Stimulated activated CD8-positive, alpha-beta memory T cell treated with anti-CD3 and anti-CD28 coated beads, Interleukin-12 subunit alpha, Interleukin-12 subunit beta, amount 100 ng/mL, for 4 hours (primary cell): Measurements from ENCODE around the gene CASP14.
"Not testable (repeated sequence)": the region's sequence is repeated elsewhere in the genome, so short reads cannot be mapped to it uniquely, and the experiment has no call there.

Experiments
- DNase-seq: peaks from one replicate; pipeline ENCODE4 v3.0.0-alpha.2; 2020; ENCODE audit warnings: low read depth

The CASP14 gene, protein sequence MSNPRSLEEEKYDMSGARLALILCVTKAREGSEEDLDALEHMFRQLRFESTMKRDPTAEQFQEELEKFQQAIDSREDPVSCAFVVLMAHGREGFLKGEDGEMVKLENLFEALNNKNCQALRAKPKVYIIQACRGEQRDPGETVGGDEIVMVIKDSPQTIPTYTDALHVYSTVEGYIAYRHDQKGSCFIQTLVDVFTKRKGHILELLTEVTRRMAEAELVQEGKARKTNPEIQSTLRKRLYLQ

DNA sequence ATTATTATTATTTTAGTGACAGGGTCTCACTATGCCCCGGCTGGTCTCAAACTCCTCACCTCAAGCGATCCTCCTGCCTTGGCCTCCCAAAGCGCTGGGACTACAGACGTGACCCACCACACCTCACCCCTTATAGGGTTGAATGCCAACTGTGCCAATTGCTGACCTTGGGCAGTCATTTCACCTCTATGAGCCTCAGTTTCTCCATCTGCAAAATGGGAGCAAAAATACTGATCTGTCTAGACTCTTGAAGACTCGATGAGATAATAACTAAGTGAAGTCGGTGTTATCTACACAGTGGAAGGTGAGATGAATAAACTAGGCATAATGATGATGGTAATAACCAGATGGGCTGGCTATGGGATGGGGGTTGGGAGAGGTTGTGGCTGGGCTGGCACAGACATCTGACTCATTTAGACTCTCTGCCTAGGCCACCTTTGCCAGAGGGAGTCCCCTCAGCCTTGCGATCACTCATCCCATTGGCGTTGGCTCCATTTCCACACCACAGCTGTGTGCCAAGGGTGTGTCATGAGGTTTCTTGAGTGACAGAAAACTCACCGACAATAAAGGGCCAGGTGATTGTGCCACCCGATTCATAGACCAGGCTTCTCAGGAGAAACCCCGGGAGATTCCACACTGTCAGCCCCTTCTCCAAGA lies at the start of gene CASP14:
Gene CASP14 (plus strand): TSS at position 596 of the 657 bp plus-strand sequence. CDS start 2,772 bp downstream, outside the sequence.
- no peak for DNase-seq

DNA sequence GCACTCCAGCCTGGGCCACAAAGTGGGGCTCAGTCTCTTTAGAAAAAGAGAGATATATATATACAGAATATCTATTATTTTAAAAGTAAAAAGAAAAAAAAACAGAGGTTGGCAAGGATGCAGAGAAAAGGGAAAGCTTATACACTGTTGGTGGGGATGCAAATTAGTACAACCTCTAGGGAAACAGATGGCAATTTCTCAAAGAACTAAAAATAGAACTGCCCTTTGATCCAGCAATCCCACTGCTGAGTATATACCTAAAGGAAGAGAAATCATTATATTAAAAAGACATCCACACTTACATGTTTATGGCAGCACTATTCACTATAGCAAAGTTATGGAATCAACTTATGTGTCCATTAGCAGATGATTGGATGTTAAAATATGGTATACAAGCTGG lies 41.0 kb upstream of the CASP14 start:
- no peak for DNase-seq

DNA sequence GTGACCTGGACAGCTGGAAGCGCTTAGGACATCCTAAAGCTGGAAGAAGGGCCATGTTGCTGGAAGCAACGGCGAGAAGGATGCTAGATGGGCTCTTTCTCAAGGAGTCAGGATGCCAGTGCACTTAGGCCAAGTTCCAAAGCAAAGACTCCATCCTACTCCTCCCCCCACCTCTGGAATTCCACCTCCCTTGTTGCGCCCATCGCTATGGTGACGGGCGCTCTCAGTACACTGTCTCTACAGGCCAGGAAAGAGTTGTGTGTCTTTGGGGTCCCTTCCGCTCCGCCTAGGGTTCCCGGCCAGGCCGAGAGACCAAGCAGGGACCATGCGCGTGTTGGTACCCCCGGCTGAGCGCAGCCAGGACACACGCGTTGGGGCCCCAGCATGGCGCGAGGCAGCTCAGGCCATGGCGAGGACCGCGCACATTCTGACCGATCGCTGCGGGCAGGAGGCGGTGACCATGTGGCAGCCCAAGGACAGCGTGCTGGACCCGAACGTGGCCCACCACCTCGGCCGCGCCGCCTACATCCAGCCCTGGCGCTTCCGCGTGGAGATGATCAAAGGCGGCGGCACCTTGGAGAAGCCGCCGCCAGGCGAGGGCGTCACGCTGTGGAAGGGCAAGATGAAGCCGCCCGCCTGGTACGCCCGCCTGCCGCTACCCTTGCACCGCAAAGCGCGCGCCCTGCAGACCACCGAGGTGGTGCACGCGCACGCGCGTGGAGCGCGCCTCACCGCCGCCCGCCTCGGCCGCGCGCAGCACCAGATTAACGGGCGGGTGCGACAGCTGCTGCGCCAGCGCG lies 38.6 kb upstream of the CASP14 start:
- no peak for DNase-seq

DNA sequence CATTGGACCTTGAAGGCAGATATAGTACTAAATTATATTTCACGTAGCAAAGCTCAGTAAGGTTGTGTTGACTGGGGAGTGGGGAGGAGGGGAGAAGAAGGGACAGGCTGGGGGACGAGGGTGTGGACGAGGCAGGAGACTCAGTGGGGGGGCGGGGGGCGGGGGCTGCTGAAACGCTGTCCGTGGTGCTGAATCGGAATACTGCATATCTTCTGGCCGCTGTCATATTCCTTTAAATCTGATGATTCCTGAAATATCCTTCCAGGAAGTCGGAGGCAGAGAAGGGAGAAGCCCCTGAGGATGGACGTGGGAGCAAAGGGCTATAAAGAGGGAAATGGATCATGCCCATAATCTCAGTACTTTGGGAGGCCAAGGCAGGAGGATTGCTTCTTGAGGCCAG lies 34.7 kb upstream of the CASP14 start:
- DNase-seq = no peak

DNA sequence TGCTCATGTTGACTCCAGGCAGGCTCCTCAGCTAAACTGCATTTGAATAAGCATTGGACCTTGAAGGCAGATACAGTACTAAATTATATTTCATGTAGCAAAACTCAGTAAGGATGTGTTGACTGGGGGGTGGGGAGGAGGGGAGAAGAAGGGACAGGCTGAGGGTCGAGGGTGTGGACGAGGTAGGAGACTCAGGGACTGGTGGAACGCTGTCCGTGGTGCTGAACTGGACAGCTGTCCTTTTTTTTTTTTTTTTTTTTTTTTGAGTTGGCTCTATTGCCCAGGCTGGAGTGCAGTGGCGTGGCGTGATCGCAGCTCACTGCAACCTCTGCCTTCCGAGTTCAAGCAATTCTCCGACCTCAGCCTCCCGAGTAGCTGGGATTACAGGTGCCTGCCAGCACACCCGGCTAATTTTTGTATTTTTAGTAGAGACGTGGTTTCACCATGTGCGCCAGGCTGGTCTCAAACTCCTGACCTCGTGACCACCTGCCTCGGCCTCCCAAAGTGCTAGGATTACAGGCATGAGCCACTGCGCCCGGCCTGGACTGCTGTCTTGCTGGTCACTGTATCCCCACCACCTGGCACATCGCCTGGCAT lies 33.2 kb upstream of the CASP14 start:
- no peak for DNase-seq

DNA sequence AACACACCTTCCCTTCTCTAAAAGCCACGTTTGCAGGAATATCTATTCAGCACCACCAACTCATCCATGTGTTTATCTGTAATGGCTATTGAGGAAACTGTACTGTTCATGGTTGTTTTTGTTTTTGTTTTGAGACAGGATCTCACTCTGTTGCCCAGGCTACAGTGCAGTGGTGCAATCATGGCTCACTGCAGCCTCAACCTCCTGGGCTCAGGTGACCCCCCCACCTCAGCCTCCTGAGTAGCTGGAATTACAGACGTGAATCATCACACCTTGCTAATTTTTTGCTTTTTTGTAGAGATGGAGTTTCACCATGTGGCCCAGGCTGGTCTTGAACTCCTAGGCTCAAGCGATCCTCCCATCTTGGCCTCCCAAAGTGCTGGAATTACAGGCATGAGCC lies 30.4 kb upstream of the CASP14 start:
- DNase-seq = not testable (repeated sequence)

DNA sequence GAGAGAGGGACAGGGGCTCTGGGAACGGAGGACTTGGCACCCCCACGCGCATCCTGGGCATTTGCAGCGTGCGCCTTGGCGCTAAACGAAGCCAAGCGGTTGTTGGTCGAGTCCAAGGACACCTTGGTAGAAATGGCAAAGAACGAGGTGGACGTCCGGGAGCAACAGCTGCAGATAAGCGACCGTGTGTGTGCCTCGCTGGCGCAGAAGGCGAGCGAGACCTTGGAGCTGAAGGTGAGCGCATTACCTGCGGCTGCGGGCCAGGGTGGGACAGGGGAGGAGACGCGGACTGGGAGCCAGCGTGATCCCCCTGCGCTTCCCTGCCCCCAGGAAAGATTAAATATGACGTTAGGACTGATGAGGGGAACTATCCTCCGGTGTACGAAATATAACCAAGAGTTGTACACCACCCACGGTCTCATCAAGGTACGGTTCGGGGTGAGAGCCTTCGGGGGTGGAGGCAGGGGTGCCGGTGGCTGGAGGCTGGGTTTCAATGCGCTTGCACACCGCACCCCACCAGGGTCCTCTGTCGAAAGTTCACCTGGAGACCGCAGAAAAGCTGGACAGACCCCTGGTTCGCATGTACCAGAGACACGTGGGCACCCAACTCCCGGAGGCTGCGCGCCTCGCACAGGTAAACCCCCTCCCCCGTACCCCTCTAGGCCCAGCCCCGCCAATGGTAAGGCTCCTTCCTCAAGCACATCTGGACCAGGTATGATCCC lies 27.8 kb upstream of the CASP14 start:
- no peak for DNase-seq

DNA sequence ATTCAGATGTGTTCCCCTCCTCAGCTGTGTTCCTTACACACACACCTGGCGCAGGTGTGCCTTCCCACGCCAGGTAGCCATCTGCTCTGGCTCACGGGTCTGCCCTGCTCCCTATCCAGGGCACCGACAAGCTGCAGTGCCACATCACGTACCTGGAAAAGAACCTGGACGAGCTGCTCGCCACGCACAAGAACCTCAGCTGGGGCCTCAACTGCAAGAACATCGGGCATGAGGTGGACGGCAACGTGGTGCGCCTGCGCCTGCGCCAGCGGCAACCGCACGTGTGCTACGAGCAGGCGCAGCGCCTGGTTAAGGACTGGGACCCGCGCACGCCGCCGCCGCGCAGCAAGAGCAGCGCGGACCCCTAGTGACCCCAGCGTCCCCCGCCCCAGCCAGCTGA lies 26.5 kb upstream of the CASP14 start:
- DNase-seq = no peak

DNA sequence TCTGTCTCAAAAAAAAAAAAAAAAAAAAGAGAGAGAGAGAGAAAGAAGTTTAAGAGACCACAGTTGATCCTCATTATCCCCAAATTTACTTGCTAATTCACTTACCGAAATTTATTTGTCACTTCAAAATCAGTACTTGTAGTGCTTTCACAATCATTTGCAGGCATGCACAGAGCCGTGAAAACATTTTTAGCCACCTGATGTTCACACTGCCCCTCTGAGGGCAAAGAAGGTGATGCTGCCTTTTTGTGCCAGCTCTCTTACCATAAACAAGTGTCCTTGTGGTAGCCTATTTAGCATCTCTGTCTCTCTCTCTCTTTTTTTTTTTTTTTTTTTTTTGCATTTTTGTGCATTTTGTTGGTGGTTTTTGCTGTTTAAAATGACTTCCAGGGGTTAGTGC lies 24.1 kb upstream of the CASP14 start:
- DNase-seq = no peak

DNA sequence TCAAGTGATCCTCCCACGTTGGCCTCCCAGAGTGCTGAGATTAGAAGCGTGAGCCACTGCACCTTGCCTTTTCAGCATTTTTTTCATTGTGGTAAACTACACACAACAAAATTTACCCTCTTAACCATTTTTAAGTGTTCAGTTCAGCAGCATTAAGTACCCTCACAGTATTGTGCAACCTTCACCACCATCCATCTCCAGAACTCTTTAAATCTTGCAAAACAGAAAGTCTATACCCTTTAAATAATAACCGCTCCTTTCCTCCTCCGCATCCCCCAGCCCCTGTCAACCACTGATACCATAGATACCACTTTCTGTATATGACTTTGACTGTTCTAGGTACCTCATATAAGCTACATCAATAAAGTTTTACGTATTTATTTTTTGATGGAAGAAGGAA lies 20.8 kb upstream of the CASP14 start:
- DNase-seq = no peak

DNA sequence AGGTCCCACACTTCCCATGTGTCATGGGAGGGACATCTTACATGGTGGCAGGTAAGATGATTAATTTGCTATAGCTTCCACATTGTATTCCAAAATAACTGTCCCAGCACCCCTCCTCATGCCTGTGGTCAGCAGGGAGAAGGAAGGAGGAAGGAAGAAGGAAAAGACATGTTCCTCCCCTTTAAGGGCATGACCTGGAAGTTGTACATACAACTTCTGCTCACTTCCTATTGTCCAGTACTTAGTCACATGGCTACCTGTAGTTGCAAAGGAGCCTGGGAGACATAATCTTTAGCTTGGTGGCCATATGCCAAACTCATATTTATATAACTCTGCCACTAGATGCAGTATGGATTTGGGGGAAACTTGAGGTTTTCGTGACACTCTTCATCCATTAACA lies 17.6 kb upstream of the CASP14 start:
- no peak for DNase-seq

DNA sequence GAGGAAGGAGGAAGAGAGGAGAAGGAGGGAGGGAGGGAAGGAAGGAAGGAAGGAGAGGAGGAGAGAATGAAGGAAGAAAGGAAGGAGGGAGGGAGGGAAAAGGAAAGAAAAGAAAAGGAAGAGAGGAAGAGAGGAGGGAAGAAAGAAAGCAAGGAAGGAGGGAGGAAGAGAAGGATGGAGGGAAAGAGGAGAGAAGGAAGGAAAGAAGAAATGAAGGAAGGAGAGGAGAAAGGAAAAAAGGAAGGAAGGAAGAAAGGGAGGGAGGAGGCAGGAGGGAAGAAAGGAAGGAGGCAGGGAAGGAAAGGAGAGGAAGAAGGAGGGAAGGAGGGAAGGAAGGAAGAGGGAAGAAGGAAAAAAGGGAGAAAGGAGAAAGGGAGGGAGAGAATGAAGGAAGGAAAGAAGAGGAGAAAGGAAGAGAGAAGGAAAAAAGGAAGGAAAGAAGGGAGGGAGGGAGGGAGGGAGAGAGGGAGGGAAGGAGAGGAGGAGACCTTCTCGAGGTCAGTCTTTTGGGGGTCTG lies 13.4 kb upstream of the CASP14 start:
- DNase-seq = no peak

DNA sequence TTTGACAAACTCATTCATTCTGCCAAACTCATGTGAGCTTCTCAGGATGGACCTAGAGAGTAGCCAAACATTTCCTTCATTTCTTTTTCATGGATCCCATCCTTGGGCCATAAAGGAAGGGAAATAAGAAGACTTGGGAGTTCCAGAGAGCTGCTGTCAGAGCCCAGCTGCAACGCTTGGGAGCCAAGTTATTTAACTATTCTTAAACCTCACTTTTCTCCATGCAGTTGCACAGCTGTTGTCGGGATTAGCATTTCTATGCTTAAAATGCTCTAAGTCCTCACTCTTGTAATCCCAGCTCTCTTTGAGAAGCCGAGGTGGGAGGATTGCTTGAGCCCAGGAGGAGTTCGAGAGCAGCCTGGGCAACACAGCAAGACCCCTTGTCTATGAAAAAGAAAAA lies 11.7 kb upstream of the CASP14 start:
- no peak for DNase-seq

DNA sequence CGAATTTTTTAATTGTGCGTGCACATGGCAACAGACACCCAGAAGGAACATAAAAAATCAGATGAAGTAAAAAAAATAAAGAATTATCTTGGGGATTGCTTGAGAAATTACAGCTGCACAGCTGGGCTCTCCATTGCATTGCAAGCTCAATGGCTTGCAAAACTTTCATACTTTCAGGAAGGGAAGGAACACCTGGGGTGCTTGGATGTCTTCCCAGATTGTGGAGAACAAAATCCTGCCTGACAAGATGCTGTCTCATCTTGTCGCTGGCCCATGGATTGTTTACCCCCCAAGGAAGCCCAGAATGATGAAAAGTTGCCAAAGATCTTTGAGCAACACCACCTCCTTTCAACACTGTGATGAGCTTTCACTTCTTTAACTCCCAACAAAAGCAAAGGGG lies 11.0 kb upstream of the CASP14 start:
- no peak for DNase-seq

DNA sequence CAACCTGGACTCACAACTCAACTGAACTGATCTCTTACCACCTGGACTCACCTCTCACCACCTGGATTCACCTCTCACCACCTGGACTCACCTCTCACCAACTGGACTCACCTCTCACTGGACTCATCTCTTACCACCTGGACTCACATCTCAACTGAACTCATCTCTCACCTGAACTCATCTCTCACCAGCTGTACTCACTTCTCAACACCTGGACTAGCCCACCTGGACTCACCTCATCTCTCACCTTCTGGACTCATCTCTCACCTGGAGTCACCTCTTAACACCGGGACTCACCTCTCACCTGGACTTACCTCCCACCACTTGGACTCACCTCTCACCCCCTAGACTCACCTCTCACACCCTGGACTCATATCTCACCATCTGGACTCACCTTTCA lies 7.3 kb upstream of the CASP14 start:
- no peak for DNase-seq

DNA sequence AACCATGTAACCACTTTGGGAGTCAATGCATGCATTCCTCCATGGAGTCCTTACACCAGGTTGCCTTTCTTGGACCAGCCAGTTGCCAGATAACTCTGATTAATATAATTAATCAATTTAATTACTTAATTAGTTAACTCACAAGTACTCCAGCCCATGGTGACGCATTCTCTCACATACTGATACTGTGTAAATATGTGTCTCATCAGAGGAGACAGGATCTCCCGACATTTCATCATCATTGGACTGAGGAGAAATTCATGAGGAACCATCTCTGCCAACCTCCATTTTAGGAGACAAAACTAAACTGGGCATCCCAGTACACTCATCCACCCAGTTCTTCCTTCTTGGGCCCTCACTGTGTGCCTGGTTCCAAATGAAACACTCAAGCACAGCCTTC lies 6.5 kb upstream of the CASP14 start:
- no peak for DNase-seq

DNA sequence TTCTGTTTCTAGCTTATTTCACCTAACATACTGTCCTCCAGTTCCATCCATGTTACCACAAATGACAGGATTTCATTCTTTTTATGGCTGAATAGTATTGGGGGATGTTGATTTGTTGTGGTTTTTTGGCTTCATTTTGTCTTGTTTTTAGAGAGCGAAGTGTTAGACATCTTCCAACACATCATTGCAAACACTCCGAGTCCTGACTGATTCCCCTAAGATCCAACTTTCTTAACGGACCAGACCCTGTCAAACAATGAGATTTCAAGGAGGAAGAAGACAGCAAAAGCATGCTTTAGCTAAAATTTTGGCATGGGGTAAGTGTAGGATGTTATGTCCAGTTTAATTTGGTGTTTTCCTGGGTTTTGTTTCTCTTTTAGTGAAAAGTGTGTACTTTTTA lies 3.8 kb upstream of the CASP14 start:
- no peak for DNase-seq

DNA sequence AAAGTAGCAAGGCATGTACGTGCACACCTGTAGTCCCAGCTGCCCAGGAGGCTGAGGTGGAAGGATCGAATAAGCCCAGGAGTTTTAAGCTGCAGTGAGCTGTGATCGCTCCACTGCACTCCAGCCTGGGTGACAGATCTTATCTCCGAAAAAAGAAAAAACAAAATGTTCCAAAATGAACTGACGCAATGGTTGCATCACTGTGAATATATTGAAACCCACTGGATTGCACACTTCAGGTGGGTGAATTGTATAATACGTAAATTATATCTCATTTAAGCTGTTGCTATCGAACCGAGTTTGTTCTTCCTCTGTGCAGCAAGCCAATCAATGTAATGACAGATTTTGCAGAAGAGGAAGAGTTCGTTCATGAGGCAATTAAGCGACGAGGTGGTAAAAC lies 1.6 kb upstream of the CASP14 start:
- DNase-seq = no peak

DNA sequence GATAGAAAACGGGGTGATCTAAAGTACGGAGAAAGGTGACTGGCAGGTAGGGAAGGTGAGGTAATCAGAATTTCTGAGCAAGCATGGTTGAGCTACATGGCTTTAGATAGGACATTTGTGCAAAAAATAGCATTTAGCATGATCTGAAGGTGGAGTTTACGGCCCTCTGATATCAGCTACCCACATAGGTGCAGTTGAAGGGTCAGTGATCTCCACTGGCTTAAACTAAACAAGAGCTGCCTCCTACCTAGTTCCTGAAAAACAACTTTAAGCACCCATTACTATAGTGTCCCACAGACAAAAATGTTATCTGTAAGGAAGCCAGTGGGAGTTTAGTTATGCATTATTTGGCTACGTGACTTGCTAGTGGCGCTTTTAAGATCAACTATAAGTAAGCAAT lies 1.2 kb upstream of the CASP14 start:
- DNase-seq = no peak

DNA sequence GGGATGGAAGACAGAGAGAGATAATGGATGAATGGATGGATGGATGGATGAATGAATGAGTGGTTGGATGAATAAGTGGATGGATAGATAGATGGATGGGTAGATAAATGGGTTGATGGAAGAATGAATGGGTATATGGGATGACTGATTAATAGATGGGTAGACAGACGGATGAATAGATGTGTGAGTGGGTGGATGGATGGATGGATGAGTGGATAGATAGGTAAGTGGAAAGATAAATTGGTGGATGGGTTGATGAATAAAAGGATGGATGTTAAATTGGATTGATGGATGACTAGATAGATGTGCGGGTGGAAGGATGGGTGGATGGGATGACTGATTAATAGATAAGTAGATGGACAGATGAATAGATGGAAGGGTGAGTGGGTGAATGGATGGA lies 1.4 kb downstream of the CASP14 start:
- DNase-seq = no peak

DNA sequence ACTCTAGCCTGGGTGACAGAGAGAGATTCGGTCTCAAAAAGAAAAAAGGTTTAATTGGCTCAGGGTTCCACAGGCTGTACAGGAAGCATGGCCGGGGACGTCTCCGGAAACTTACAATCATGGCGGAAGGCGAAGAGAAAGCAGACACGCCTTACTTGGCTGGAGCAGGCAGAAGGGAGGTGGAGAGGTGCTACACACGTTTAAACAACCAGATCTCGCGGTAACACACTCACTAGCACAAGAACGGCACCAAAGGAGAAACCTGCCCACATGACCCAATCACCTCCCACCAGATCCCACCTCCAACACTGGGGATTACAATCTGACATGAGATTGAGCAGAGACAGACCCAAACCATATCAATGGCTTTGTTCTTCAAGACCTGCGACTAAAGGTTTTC lies 12.8 kb downstream of the CASP14 start:
- no peak for DNase-seq

DNA sequence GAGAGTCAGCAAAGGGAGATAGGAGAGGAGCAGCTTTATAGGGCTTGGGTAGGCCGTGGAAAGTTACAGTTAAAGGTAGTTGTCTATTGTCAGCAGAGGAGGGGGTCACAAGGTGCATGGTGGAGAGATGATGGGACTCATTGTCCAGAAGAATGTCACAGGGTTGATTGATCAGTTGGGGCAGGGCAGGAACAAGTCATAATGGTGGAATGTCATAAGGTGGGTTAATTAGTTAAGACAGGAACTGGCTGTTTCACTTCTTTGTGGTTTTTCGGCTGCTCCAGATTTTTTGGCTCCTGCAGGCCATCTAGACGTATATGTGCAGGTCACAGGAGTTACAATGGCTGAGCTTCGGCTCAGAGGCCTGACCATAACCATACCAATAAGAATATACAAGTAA lies 21.1 kb downstream of the CASP14 start:
- not testable (repeated sequence) for DNase-seq
